RCC 7860 (cell line): ENCODE results near the gene HFM1.
"Not testable (repeated sequence)": the region's sequence is repeated elsewhere in the genome, so short reads cannot be mapped to it uniquely, and the experiment has no call there.

ENCODE experiments used
- DNase-seq: peaks from one replicate; pipeline ENCODE4 v3.0.0-alpha.2; 2015; ENCODE audit warnings: low spot score
- FAIRE-seq: peaks from 2 replicates; lab custom pipeline; 2012; peaks lifted over from hg19 to GRCh38; lab: Jason Lieb, UNC

The HFM1 gene

GRCh38 chr1:91404151-91405012 lies at the start of gene HFM1:
HFM1 (minus strand) TSS chr1:91404837; CDS start chr1:91401082, 3,755 bp downstream.
- no peak for DNase-seq
- no peak for FAIRE-seq

GRCh38 chr1:91454136-91454535 lies 49.5 kb upstream of the HFM1 start:
- DNase-seq: no peak

GRCh38 chr1:91450260-91450659 lies 45.6 kb upstream of the HFM1 start:
- FAIRE-seq (no peak), DNase-seq (no peak)

More at GRCh38 chr1:91454136-91454535, 49.5 kb upstream of the HFM1 start:
- FAIRE-seq: no peak

GRCh38 chr1:91447782-91448181 lies 43.1 kb upstream of the HFM1 start:
- not testable (repeated sequence) for FAIRE-seq, DNase-seq

- not testable (repeated sequence) for DNase-seq, FAIRE-seq
These were observed 37.3 kb upstream of the HFM1 start for GRCh38 chr1:91441980-91442379.

- FAIRE-seq (no peak), DNase-seq (no peak)
These were observed 36.2 kb upstream of the HFM1 start for GRCh38 chr1:91440847-91441246.

- FAIRE-seq (no peak), DNase-seq (no peak)
These were observed 34.4 kb upstream of the HFM1 start for GRCh38 chr1:91439016-91439415.

- FAIRE-seq (no peak), DNase-seq (no peak)
These were observed 23.7 kb upstream of the HFM1 start for GRCh38 chr1:91428182-91428798.

- FAIRE-seq (no peak), DNase-seq (no peak)
These were observed 23.1 kb upstream of the HFM1 start for GRCh38 chr1:91427741-91428140.

GRCh38 chr1:91422523-91422922 lies 17.9 kb upstream of the HFM1 start:
- DNase-seq, FAIRE-seq: not testable (repeated sequence)

GRCh38 chr1:91412371-91412770 lies 7.7 kb upstream of the HFM1 start:
- FAIRE-seq (no peak), DNase-seq (no peak)

- DNase-seq (no peak), FAIRE-seq (no peak)
These were observed 2.2 kb upstream of the HFM1 start for GRCh38 chr1:91406773-91407389.

GRCh38 chr1:91402023-91402422 lies 2.6 kb downstream of the HFM1 start:
- peak; percentile 79 for FAIRE-seq
- peak; percentile 29 for DNase-seq

- DNase-seq (no peak), FAIRE-seq (no peak)
These were observed 4.4 kb downstream of the HFM1 start for GRCh38 chr1:91400133-91400725.

GRCh38 chr1:91398291-91398690 lies 6.3 kb downstream of the HFM1 start:
- FAIRE-seq (no peak), DNase-seq (no peak)

GRCh38 chr1:91397605-91398004 lies 7.0 kb downstream of the HFM1 start:
- no peak for FAIRE-seq
- no peak for DNase-seq

- FAIRE-seq: no peak
- DNase-seq: no peak
These were observed 11.6 kb downstream of the HFM1 start for GRCh38 chr1:91393042-91393441.

- FAIRE-seq: no peak
- DNase-seq: no peak
These were observed 18.5 kb downstream of the HFM1 start for GRCh38 chr1:91386109-91386508.

- DNase-seq (no peak), FAIRE-seq (no peak)
These were observed 21.2 kb downstream of the HFM1 start for GRCh38 chr1:91383456-91383855.

- FAIRE-seq (no peak), DNase-seq (no peak)
These were observed 22.8 kb downstream of the HFM1 start for GRCh38 chr1:91381844-91382243.

- no peak for DNase-seq
- FAIRE-seq: no peak
These were observed 30.6 kb downstream of the HFM1 start for GRCh38 chr1:91374086-91374485.
